ENCODE results near the gene HSDL1.
"Not testable (repeated sequence)": the region's sequence is repeated elsewhere in the genome, so short reads cannot be mapped to it uniquely, and the experiment has no call there.

The HSDL1 gene

DNA sequence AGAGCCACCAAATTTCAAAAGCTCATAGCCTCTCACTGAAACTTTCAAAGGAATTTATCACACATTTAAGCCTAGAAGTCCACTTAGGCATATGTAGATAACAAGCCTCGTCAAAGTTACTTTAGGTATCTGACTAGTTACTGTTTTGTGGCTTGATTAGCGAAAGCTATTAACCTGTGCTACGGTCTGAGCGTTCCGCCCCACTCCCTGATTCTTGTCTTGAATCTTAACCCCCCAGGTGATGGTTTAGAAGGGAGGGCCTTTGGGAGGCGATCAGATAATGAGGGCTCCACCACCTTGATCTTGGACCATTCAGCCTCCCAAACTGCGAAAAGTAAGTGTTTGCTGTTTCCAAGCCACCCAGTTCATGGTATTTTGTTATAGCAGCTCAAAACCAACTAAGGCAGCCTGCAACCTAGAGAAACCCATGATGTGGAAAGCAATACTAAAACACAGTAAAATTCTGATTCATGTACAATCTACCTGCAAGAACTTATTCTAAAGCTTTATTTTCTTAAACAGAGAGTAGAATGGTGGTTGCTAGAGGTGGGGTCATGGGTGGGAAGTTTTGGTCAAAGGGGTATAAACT, 7.1 kb downstream of the HSDL1 start:
- no peak for DNase-seq

- DNase-seq = no peak
Measured at GRCh38 chr16:84137287-84137686, 7.7 kb downstream of the HSDL1 start.

DNA sequence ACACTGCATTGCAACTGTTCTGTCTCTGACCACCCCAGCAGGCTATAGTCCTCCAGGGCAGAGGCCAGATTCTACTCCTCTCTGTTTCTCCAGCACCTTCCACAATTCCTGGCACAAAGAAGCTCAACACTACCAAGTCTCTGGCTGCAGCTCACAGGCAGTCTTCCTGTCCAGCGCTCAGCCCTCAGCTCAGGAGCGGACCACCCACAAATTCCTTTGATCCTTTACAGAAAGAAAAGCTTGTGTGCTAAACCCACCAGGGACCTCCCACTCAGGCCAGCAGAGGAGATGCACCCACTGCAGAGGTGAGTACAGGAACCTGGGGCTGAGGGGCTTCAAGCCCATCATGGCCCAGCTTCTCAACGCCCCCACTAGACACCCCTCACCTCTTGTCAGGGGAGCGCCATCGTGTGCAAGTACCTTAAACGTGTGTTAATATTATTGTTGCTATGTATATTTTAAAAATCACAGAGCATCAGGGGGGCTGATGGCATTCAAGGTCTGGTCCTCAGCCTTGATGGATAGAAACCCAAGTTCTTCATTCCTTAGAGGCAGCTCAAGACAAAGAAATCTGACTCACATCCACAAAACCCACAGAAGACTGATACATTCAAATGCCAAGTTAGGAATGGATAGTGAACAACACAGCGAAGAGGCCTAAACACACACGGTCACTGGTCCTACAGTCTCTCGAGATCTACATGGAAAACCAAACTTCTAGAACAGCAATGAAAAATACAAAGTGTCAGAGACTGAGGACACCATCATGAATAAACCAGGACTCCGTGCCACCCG, 8.4 kb downstream of the HSDL1 start:
- DNase-seq = peak; percentile 31

GRCh38 chr16:84132527-84133285, 12.3 kb downstream of the HSDL1 start:
- no peak for DNase-seq

- no peak for DNase-seq
Measured at GRCh38 chr16:84131117-84131516, 13.9 kb downstream of the HSDL1 start.

GRCh38 chr16:84124257-84125073, 20.5 kb downstream of the HSDL1 start:
- DNase-seq = no peak

- no peak for DNase-seq
Measured at GRCh38 chr16:84121007-84121406, 24.0 kb downstream of the HSDL1 start.

GRCh38 chr16:84120023-84120422, 25.0 kb downstream of the HSDL1 start:
- DNase-seq = no peak

GRCh38 chr16:84119368-84119767, 25.6 kb downstream of the HSDL1 start:
- no peak for DNase-seq

- not testable (repeated sequence) for DNase-seq
Measured at GRCh38 chr16:84118315-84118714, 26.7 kb downstream of the HSDL1 start.

DNA sequence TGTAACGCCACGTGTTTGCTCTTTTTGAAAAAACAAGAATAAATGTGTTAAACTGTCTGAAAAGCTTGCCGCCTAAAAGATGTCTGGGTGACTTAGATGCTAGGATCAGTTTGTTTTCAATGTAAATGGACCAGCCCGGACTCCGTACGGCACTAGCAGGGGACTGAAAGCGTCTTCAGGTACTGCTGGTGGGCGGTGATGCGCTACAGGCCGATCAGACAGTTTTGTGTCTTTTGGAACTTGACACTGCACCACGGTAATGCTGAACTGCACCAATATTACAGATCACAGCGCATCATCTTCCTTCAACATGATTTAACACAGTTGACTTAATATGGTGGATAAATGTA, 27.5 kb downstream of the HSDL1 start:
- peak; percentile 32 for DNase-seq

GRCh38 chr16:84116720-84117493, 28.1 kb downstream of the HSDL1 start, which contains the start of gene MBTPS1:
Gene MBTPS1 (minus strand): TSS chr16:84116942. CDS start chr16:84101783, 15,159 bp downstream.
- peak; percentile 99 for DNase-seq

GRCh38 chr16:84115919-84116719, 28.9 kb downstream of the HSDL1 start:
- DNase-seq = peak; percentile 34

GRCh38 chr16:84111949-84112348, 33.0 kb downstream of the HSDL1 start:
- DNase-seq = peak; percentile 16

- DNase-seq = no peak
Measured at GRCh38 chr16:84111525-84111924, 33.5 kb downstream of the HSDL1 start.

GRCh38 chr16:84110527-84110926, 34.5 kb downstream of the HSDL1 start:
- DNase-seq = no peak

GRCh38 chr16:84109598-84110335, 35.2 kb downstream of the HSDL1 start:
- peak; percentile 9 for DNase-seq

- DNase-seq = no peak
Measured at GRCh38 chr16:84107921-84108320, 37.1 kb downstream of the HSDL1 start.

GRCh38 chr16:84105948-84106740, 38.8 kb downstream of the HSDL1 start:
- DNase-seq = no peak

Data from fibroblast of skin of right biceps (primary cell).